ENCODE results near the gene SLC24A3.
A peak's percentile ranks its signal among the peaks of the same experiment; 100 is the strongest.
"Not testable (repeated sequence)": the region's sequence is repeated elsewhere in the genome, so short reads cannot be mapped to it uniquely, and the experiment has no call there.

Gene SLC24A3

GRCh38 chr20:19628570-19629134 is 416.2 kb downstream of the SLC24A3 start:
- DNase-seq (ENCODE audit: low read depth in 2 of 2), result peak; percentile 24 to 34

- DNase-seq (ENCODE audit: low read depth in 2 of 2), result no peak
Observed at GRCh38 chr20:19631410-19631809, 419.0 kb downstream of the SLC24A3 start.

- no peak for DNase-seq (ENCODE audit: low read depth in 2 of 2)
Observed at GRCh38 chr20:19633985-19634384, 421.5 kb downstream of the SLC24A3 start.

GRCh38 chr20:19639471-19640045 is 427.1 kb downstream of the SLC24A3 start:
- DNase-seq (ENCODE audit: low read depth in 2 of 2), result not testable (repeated sequence)

GRCh38 chr20:19642860-19643259 is 430.4 kb downstream of the SLC24A3 start:
- no peak for DNase-seq (ENCODE audit: low read depth in 2 of 2)

GRCh38 chr20:19644085-19644484 is 431.6 kb downstream of the SLC24A3 start:
- no peak for DNase-seq (ENCODE audit: low read depth in 2 of 2)

- DNase-seq (ENCODE audit: low read depth in 2 of 2), result no peak
Observed at GRCh38 chr20:19646963-19647362, 434.5 kb downstream of the SLC24A3 start.

- DNase-seq (ENCODE audit: low read depth in 2 of 2), result no peak
Observed at GRCh38 chr20:19648024-19648423, 435.6 kb downstream of the SLC24A3 start.

- no peak for DNase-seq (ENCODE audit: low read depth in 2 of 2)
Observed at GRCh38 chr20:19649041-19649440, 436.6 kb downstream of the SLC24A3 start.

- no peak for DNase-seq (ENCODE audit: low read depth in 2 of 2)
Observed at GRCh38 chr20:19652591-19653026, 440.2 kb downstream of the SLC24A3 start.

GRCh38 chr20:19653327-19653726 is 440.9 kb downstream of the SLC24A3 start:
- DNase-seq (ENCODE audit: low read depth in 2 of 2), result no peak

- DNase-seq (ENCODE audit: low read depth in 2 of 2), result no peak
Observed at GRCh38 chr20:19654921-19655320, 442.5 kb downstream of the SLC24A3 start.

- no peak for DNase-seq (ENCODE audit: low read depth in 2 of 2)
Observed at GRCh38 chr20:19658137-19658536, 445.7 kb downstream of the SLC24A3 start.

- no peak for DNase-seq (ENCODE audit: low read depth in 2 of 2)
Observed at GRCh38 chr20:19659448-19659847, 447.0 kb downstream of the SLC24A3 start.

- DNase-seq (ENCODE audit: low read depth in 2 of 2), result no peak
Observed at GRCh38 chr20:19660808-19661378, 448.5 kb downstream of the SLC24A3 start.

- DNase-seq (ENCODE audit: low read depth in 2 of 2), result peak; percentile 19 to 27
Observed at GRCh38 chr20:19661717-19662636, 449.5 kb downstream of the SLC24A3 start.

- no peak for DNase-seq (ENCODE audit: low read depth in 2 of 2)
Observed at GRCh38 chr20:19662637-19662995, 450.2 kb downstream of the SLC24A3 start.

GRCh38 chr20:19668418-19668817 is 456.0 kb downstream of the SLC24A3 start:
- no peak for DNase-seq (ENCODE audit: low read depth in 2 of 2)

GRCh38 chr20:19670829-19671228 is 458.4 kb downstream of the SLC24A3 start:
- DNase-seq (ENCODE audit: low read depth in 2 of 2), result no peak

GRCh38 chr20:19671374-19671773 is 458.9 kb downstream of the SLC24A3 start:
- DNase-seq (ENCODE audit: low read depth in 2 of 2), result no peak

GRCh38 chr20:19672498-19672897 is 460.1 kb downstream of the SLC24A3 start:
- no peak for DNase-seq (ENCODE audit: low read depth in 2 of 2)

- DNase-seq (ENCODE audit: low read depth in 2 of 2), result no peak
Observed at GRCh38 chr20:19673575-19673974, 461.1 kb downstream of the SLC24A3 start.

- DNase-seq (ENCODE audit: low read depth in 2 of 2), result no peak
Observed at GRCh38 chr20:19676202-19676601, 463.8 kb downstream of the SLC24A3 start.
